ENCODE results near the gene TFPT.

TFPT gene

DNA sequence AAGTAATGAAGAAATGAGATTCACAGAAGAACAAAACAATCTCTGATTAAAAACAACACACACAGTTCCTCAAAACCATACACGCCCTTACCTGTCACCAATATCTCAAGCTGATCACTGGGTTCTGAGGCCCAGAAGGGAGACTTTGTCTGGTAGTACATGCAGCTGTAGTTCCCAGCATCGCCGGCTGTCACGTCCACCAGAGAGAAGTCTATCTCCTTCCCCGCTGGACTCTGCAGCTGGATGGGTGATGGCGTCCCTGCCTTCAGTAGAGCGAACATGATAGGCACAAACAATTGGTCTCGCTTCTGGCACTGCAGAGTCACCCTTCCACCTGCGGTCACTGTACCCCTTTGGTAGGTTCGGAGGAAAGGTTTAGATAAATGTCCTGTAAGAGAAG is 41.6 kb downstream of the TFPT start:
- H3K36me3 ChIP-seq (ENCODE audit: control insufficient read depth, insufficient read depth, low read length) = no peaks in the 10 kb centered on the region
- H3K4me3 ChIP-seq (ENCODE audit: insufficient read depth, low read depth, low read length) = no peak overlapping the region
- no peaks in the 10 kb centered on the region for H3K4me1 ChIP-seq (ENCODE audit: control insufficient read depth, insufficient read depth, low read length)
- no peaks in the 10 kb centered on the region for H3K9me3 ChIP-seq (ENCODE audit: control insufficient read depth, low read length)
- 90 to 93% methylated on average over 10 of the region's 10 CpGs for WGBS, 2 experiments
- no peak overlapping the region for H3K27ac ChIP-seq (ENCODE audit: insufficient read depth, low read depth, low read length, poor library complexity, severe bottlenecking)
- no peaks in the 10 kb centered on the region for H3K27me3 ChIP-seq (ENCODE audit: control insufficient read depth, insufficient read depth, low read length, poor library complexity, severe bottlenecking)

DNA sequence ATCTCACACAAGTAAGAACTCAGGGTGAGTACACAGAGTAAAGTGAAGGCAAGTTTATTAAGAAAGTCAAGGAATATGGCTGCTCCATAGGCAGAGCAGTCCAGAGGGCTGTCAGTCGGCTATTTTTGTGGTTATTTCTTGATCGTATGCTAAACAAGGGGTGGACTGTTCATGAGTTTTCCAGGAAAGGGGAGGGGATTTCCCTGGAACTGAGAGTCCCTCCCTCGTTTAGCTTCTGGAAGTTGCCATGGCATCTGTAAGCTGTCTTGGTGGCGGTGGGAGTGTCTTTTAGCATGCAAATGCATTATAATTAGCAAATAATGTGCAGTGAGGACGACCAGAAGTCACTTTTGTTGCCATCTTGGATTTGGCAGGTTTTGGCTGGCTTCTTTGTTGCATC is 46.0 kb downstream of the TFPT start:
- H3K36me3 ChIP-seq (ENCODE audit: control insufficient read depth, insufficient read depth, low read length) = no peaks in the 10 kb centered on the region
- no peaks in the 10 kb centered on the region for H3K27me3 ChIP-seq (ENCODE audit: control insufficient read depth, insufficient read depth, low read length, poor library complexity, severe bottlenecking)
- H3K4me3 ChIP-seq (ENCODE audit: insufficient read depth, low read depth, low read length) = no peak overlapping the region
- 86 to 91% methylated on average over 5 of the region's 5 CpGs for WGBS, 2 experiments
- H3K9me3 ChIP-seq (ENCODE audit: control insufficient read depth, low read length) = no peaks in the 10 kb centered on the region
- no peaks in the 10 kb centered on the region for H3K4me1 ChIP-seq (ENCODE audit: control insufficient read depth, insufficient read depth, low read length)
- H3K27ac ChIP-seq (ENCODE audit: insufficient read depth, low read depth, low read length, poor library complexity, severe bottlenecking) = no peak overlapping the region

DNA sequence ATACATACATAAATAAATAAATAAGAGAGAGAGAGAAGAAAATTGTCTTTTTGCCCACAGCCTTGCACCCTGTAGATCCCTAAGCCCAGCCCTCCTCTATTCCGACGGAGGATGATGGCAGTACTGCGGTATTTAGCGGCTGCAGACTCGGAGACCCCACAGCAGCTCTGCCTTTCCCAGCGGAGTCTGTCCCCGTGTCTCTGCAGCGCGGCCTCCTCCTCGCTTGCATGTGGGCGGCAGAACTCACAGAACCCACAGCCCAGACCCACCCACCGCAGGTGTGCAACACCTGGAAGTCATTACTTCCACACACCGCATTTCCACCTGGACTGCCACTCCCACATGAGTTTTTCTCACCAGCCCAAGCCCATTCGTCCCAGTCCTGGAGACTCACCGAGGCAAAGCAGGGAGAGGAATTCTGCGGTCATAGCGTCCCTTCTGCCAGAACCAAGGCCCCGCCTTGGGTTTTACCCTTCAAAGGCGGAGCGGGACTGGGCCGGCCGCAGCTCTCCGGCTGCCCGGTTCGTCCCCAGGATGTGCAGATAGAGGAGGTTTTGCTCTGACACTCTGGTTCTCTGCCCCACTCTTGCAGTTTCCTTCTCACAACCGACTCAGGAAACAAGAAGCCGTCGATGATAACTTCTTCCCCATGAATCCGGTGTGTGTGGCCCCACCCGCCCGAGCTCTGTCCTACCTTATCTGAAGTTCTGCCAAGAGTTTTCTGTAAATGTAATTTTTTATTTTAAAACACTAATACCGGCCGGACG is 51.9 kb downstream of the TFPT start, which contains the start of gene VSTM1:
TSS of gene VSTM1 (minus strand) at position 548 of the 767 bp plus-strand sequence. CDS start at position 428, 120 bp downstream.
- Histone ChIP-seq H3K36me3 (ENCODE audit: control insufficient read depth, insufficient read depth, low read length) (no peaks in the 10 kb centered on the region), H3K27me3 (ENCODE audit: control insufficient read depth, insufficient read depth, low read length, poor library complexity, severe bottlenecking) (no peaks in the 10 kb centered on the region), H3K4me3 (ENCODE audit: insufficient read depth, low read depth, low read length) (no peak within 1 kb of the TSS), H3K9me3 (ENCODE audit: control insufficient read depth, low read length) (no peaks in the 10 kb centered on the region), H3K4me1 (ENCODE audit: control insufficient read depth, insufficient read depth, low read length) (no peaks in the 10 kb centered on the region), H3K27ac (ENCODE audit: insufficient read depth, low read depth, low read length, poor library complexity, severe bottlenecking) (no peak within 1 kb of the TSS)
- 91 to 93% methylated on average over 34 of the region's 34 CpGs for WGBS, 2 experiments

DNA sequence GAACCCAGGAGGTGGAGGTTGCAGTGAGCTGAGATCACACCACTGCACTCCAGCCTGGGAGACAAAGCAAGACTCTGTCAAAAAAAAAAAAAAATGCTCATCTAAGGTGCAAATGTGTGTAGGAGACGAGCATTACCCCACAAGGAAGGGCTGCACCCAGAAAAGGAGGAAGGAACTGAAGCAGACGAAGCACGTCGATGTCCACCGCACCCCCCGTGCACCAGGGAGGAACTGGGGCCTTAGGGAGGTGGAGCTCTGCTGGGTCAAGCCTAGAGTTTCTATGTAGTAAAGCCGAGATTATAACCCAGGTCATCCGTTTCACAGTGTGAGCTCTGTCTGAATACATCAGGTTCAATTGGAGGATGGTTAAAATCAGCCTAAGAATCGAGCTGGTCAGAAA is 52.8 kb downstream of the TFPT start:
- Histone ChIP-seq H3K27ac (ENCODE audit: insufficient read depth, low read depth, low read length, poor library complexity, severe bottlenecking) (no peak overlapping the region), H3K27me3 (ENCODE audit: control insufficient read depth, insufficient read depth, low read length, poor library complexity, severe bottlenecking) (no peaks in the 10 kb centered on the region), H3K4me1 (ENCODE audit: control insufficient read depth, insufficient read depth, low read length) (no peaks in the 10 kb centered on the region), H3K36me3 (ENCODE audit: control insufficient read depth, insufficient read depth, low read length) (no peaks in the 10 kb centered on the region), H3K4me3 (ENCODE audit: insufficient read depth, low read depth, low read length) (no peak overlapping the region), H3K9me3 (ENCODE audit: control insufficient read depth, low read length) (no peaks in the 10 kb centered on the region)
- WGBS, 2 experiments = 89 to 93% methylated on average over 9 of the region's 9 CpGs
